Cardiac septum (tissue), 1 donor: ENCODE measurements around the gene FLCN. TPM values are rescaled to one million over a fixed set of nuclear protein-coding genes. Genes with fewer than 3 reads are reported as not detected.
A peak's percentile ranks its signal among the peaks of the same experiment; 100 is the strongest.

Experiments used
- DNase-seq: peaks from one replicate; pipeline ENCODE4 v3.0.0-alpha.2; 2020; ENCODE audit warnings: low spot score
- intact Hi-C: fragments of 100-400 bp; cut with DNase I; formaldehyde crosslinking; loops from one replicate; pipeline ENCODE4 v1.14.0; 2022
- total RNA-seq: library from RNA; stranded (reverse); fragmentation: NEBNext Ultra II Directional; extraction: Animal tissue kit (Norgen Biotek cat#: 25700); gene quantifications from one replicate; pipeline ENCODE4 v1.2.1, GENCODE V29; 2021
- donor health status: DM: no; HTN: no; CAD: no.

The FLCN gene
- total RNA-seq, 1 donor from 2014 or later, result 36.1 TPM

DNA sequence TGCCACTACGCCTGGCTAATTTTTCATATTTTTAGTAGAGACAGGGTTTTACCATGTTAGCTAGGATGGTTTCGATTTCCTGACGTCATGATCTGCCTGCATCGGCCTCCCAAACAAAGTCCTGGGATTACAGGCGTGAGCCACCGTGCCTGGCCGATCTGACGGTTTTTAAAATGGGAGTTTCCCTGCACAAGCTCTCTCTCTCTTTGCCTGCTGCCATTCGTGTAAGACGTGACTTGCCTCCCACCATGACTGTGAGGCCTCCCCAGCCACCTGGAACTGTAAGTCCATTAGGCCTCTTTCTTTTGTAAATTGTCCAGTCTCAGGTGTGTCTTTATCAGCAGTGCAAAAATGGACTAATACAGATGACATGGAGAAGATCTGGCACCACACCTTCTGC lies 4.7 kb upstream of the FLCN start:
- intact Hi-C loops, result no loop called here
- DNase-seq, result peak; percentile 26

DNA sequence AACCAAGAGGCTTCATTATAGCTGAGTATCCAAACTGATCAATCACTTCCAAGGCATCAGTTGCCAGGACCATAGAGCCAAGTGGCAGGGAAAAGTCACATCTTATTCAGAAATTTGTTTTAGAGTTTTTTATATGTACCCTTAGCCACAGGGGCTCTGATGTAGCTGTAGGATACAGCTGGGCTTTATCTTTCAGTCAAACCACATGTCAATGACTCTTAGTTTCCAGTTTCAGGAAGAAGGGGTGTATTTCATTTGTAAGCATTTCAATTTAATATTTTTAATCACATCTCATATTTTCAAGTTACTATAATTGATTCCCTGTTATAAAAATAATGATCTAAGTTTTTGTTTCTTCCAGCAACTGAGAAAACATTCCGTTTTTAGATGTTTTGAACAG lies 2.9 kb upstream of the FLCN start:
- no peak for DNase-seq
- intact Hi-C loops, result loop anchor here (5.0 to 10.0 kb wide), 2 partner anchors 88 to 705 kb away; no protein-coding TSS in a partner anchor

DNA sequence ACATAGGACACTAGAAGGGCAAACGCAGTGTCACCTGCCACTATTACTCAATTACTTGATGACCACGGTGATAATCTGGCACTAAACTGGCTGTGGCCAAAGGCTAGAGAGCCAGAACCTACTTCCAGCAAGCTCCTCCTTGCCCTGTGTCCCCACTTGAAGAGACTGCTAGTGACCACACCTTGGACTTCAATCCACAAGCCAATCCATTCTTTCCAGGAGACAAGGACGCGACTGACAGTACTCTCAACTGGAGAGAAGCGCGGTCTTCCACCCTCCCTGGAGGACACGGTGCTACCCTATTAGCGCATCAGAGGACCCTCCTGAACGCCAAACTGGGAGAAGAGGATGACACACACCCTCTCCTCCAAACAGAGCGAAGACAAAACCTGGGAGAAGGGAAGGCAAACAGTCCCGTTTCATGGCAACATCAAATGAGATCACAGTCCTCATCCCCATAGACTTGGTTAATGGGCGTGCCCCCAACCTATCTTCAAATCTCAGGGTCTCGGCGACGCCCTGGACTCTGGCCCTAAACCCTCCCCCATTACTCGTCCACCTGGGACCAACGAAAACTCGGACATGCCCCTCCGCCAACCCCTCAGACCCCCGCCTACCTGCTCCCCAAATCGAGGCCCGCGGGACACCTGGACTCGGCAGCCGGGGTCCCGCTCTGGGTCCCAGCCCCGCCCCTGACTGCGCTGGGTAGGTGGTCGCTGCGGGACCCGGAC lies 508 bp downstream of the FLCN start:
- intact Hi-C loops, result loop anchor here (2.0 to 10.0 kb wide), 3 partner anchors 84 to 702 kb away; no protein-coding TSS in a partner anchor
- DNase-seq, result no peak

DNA sequence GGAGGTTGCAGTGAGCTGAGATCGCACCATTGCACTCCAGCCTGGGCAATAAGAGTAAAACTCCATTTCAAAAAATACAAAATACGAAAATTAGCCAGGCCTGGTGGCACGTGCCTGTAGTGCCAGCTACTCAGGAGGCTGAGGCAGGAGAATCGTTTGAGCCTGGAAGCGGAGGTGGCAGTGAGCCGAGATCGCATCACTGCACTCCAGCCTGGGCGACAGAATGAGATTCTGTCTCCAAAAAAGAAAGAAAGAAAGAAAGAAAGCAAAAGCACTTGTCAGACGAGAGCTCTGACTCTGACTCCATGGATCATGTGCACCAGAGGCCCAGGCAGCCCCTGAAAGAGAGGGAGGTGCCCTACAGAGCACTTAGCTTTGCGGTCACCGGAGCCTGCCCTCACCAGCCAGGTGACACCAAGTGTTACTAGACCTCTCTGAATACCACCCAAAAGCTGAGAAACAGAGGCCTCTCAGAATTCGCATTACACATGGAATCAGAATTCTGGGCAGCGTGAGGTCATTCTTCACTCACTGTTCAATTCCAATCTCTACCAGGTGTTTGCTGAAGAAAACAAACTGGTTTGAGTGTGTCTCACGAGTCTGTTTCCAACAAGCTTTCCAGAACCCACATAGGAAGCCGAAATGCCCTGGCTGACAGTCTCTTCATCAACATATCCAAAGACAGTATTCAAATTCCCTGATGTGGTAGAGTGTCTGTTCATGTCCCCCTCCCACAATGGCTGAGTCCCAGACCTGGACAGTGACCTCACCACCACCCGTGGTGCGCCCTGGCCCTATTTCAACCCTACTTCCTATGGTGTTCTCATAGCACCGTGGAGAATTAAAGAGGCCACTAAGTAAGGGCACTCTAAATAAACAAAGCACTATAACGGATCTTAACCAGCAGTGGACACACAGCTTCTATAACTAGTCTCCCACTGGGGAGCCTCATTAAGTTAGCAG lies 1.5 kb downstream of the FLCN start:
- no peak for DNase-seq
- intact Hi-C loops, result loop anchor here (2.0 to 10.0 kb wide), 3 partner anchors 83 to 701 kb away; no protein-coding TSS in a partner anchor

DNA sequence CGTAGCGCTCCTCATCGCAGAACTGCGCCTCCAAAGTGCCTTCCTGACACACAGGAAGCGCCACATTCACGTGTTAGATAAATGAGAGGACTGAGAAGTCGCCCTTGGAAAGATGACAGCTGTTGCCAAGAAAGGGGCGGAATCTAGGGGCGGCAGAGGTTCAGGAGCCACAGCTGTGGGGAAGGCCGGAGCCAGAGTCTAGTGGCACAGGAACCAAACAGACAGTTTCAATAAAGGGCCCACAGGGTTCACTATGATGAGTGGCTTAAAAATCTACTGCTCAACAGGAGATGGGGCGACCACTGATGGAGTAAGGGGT lies 4.7 kb downstream of the FLCN start:
- intact Hi-C loops, result loop anchor here (10.0 kb wide), 1 partner anchor 697 kb away; no protein-coding TSS in a partner anchor
- no peak for DNase-seq

DNA sequence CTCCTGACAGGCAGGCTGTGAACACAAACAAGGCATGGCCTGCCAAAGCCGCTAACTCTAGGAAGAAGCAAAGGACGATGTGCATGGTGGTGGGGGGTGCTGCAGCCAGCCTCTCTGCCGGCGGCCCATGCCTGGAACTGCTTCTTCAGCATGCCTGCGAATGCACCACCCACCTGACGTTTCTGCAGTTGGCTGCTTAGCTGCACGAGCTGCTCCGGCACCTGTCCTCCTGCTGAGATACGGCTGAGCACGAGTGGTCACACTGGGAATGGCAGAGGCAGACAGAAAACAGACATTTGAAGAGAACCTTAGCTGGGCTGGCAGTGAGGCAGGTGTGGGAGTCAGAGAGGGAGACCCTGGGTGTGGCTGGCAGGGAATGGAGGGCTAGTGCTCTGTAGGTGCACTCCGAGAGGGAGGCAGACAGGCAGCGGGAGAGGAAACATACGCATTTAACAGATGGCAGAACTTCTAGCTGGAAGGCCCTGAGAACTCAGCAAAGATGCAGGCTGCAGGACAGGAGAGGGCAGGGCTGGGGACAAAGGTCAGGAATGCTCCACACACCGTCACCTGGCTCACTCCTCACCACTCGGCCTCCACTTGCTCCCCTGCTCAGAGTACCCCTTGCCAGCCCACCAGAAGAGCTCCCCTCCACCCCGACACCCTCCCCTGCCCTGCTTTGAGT lies 5.2 kb downstream of the FLCN start:
- no peak for DNase-seq
- intact Hi-C loops, result loop anchor here (10.0 kb wide), 1 partner anchor 697 kb away; no protein-coding TSS in a partner anchor

DNA sequence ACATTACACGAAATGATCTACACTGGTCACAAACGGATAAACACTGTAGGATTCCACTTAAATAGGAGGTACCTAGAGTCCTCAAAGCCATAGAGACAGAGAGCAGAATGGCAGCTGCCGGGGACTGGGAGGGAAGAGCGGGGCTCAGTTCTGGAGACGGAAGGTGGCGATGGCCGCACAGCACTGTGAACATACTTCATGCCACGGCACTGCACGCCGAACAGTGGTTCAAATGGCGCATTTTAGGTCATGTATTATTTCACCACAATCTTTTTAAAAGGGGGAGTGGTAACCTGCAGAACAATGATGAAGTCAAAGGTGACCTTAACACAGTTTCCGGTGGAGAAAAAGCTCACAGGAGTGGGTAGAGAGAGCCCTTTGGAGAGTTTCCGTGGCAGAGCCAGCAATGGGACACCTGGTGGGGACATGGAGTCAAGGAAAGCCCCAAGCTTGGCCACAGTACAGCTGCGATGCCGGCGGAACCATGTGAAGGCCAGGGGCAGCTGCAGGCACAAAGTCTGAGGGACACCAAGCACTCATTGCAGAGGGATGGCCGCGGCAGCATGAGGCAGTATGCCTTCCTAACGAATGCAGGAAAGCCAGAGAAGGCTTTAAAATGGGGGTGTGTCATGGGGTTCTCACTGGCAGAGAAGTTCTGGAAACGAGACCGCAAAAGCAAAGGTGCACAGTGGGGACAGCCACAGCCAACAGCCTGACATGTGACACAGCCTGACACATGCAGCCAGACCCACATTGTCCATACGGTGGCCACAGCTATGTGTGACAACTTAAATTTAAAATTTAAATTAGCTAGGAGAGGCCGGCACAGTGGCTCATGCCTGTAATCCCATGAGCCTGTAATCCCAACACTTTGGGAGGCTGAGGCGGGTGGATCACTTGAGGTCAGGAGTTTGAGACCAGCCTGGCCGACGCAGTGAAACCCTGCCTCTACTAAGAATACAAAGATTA lies 7.3 kb downstream of the FLCN start:
- no peak for DNase-seq
- intact Hi-C loops, result loop anchor here (10.0 kb wide), 1 partner anchor 695 kb away; no protein-coding TSS in a partner anchor

DNA sequence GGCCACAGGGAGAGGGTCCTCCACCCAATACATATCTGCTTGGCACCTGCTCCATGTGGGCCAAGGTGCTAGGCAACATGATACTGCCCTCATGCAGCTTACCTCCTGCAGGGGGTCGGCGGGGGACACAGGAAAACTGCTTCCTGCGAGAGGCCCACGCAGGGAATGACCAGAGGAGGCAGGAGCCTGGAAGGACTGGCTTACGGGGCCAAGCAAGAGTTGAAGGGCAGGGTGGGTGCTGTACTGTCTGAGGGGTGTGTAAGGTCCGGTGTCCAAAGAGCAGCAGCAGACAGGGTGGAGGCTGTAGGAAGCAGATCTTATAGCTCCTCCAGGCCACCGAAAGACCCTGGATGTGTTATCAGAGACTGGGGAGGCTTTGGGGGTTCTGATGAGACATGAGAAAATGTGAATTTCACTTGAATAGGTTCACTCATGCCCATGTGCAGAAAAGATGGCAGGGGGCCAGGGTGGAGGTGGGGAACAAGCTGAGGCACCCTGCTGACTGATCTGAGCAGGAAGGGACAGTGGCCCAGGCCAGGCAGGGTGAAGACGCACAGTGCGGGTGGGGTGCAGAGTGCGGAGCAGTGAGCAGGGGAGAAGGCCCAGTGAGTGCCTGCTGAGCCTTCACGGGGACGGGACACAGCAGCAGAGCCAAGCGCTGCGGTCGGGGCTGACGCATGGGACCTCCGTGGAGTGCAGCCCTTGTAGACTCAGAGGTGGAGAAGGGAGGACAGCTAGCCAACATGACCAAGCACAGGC lies 8.3 kb downstream of the FLCN start:
- intact Hi-C loops, result no loop called here
- DNase-seq, result no peak

DNA sequence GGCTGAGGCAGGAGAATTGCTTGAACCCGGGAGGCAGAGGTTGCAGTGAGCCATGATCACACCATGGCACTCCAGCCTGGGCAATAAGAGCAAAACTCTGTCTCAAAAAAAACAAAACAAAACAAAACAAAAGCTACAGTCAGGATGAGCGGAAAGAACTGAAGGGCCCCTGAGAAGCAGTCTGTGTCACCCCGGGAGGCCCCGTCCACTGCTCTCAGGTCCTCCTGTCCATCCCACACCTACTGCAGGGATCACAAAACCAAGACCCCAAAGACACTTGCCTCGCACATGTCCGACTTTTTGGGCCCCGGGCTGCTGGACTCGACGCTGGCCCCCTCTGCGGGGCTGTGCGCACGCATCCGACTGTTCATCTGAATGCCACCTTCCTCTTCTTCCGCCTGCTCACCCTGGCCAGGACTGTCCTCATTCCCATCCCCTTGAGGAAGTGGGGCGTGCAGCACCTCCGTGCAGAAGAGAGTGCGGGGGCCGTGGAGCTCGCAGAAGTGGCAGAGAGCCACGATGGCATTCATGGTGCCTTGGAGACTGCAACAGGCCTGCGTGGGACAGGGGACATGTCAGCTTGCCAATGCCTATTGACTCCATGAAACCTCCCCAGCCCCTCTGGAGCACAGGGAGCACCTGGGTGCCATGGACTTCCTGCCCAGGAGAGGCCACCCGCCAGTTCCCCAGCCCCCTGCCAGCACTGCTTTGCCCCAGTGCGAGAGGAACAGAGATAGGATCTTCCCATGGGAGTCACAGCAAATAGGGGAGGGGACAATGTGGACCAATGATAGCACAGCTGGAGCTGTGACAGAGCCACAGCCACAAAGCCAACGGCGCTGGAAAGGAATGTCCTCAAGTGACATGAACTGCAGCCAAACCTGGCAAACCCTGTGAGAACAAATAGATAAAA lies 9.1 kb downstream of the FLCN start:
- intact Hi-C loops, result no loop called here
- DNase-seq, result no peak

DNA sequence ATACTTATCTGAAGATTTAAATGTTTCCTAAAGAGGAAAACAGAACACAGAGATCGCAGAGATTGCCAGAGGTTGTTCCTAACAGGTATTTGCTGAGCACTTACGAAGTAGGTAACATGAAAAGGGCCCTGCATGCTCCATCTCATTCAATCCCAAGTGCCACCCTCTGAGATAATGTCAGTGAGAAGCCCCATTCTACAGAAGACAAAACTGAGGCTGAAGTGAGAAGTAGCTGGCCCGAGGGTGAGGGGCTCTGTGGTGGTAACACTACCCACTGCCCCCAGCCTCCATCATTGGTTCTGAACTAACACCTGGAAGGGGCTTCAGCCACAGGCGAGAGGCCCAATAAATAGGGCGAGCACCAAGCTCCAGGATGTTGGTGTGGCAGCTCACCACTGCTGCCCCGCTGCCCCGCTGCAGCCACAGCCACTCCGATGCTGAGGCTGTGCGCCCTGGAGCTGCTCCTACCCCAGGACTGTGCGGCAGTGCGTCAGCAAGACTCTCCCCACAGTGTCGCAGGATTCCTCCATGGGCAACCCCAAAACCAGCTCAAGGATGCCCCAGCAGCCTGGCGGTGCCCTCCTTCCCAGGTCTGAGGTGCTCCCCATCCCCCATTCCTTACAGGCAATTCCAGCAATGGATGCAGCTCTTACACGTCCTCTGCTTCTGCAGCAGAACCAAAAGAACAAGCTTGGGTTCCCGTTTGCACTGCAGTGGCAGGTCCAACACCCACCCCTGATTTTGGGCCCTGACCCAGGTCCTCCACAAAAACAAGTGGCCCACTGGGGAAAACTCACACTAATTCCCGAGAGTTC lies 10.3 kb downstream of the FLCN start:
- no peak for DNase-seq
- intact Hi-C loops, result no loop called here

DNA sequence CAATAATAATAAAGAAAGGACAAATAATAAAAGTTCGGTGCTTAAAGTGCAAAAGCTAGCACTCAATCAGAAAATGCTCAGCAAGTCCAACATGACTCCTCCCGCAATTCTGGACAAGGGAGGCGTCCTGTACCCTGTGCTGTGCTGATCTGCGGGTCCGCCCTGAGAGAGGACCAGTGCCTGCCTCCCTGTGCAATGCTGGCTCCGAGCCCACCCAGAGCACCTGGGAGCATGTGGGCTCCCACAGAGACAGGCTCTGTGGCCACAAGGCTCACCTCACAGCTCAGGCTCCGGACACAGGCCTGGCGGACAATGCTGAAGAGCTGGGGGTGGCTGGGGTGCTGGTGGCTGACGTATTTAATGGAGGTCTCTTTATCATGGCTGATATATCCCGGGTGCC lies 11.1 kb downstream of the FLCN start:
- intact Hi-C loops, result no loop called here
- DNase-seq, result peak; percentile 29

DNA sequence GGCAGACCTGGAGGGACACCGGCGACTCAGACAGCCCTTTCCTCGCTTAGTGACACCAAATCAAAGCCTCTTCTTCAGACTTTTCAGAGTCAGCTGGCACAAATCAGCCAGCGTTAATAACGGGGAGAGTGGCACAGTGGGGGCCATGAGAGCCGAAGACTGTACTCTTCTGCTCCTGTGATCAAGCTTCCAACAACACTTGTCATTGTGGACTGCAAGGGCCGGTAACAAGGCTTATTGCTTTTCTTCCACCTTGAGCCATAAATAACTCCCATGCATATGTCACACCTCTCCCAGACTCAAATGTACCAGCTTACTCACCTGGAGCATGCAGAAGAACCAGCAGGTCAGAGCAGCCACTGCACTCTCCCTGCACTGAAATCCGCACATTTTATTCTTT lies 12.8 kb downstream of the FLCN start:
- intact Hi-C loops, result no loop called here

DNA sequence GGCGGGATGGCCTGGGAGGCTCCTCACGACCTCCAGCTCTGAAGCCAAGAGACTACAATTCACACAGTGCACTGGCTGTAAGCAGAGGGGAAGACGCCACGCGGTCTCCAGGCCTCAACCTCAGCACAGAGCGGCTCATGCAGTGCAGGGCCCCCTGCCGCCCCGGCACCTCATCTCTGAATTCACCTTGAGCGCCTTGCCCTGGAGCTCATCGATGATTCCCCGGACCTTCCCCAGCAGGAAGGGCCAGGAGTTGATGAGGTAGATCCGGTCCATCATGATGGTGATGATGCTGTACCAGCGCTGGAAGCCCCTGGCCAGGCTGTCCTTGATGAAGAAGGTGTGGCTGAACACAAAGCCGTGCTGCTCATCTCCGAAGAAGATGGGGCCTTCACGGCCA lies 13.2 kb downstream of the FLCN start:
- intact Hi-C loops, result no loop called here
- DNase-seq, result no peak

More for the DNA sequence above, 12.8 kb downstream of the FLCN start:
- no peak for DNase-seq

DNA sequence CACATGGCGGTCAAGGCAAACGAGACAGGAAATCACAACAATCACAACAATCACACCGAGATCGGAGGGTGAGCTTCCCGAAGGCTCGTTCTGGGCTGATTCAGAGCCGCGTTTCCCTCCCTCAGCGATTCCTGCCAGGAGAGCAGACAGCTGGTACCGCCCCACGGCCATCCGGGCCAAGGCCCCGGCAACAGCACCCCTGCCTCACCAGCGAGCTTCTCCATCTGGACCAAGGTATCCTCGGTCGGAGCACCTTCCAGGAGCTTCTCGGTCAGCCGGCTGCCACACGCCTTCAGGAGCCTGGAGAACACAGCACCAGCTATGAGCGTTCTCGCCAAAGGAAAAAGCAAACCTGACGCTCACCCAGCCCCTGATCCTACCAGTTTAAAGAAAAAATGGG lies 15.6 kb downstream of the FLCN start:
- no peak for DNase-seq
- intact Hi-C loops, result no loop called here

DNA sequence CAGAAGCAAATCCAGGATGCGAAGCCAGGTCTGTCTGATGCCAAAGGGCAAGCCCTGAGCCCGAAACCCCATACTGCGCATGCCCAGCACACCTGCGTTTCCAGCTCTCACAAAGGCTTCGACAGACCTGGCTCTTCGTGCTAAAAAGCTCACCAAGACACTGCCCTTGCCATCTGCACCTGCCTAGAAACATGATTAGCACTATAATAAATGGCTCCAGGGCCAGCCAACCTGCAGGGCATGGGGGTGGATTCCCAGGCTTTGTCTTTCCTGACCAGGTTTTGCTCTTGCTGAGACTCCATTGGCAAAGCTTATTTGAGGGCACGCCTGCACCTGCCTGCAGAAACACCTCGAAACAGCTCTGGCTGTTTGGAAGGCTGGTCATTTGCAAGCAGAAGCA lies 16.4 kb downstream of the FLCN start:
- no peak for DNase-seq
- intact Hi-C loops, result no loop called here

DNA sequence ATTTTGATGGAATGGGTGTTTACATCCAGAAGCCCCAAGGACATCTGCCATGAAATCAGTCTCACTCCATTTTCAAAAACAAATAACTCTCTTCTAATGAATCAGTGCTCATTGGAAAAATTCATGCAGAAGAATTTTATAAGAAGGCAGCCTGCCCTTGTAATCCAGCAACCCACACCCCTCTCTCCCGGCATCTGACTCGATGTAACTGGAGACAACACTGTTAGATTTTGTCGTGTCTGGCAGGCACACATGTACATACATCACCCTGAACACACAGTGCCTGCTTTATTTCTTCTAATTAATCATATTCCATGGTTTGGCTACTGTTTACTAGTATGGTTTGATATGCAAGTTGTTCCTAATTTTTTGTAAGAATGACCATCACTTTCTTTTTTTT lies 19.0 kb downstream of the FLCN start:
- no peak for DNase-seq
- intact Hi-C loops, result no loop called here
